Lower leg skin (tissue), 4 donors: ENCODE data around the gene LRRC27. TPM values are rescaled to one million over a fixed set of nuclear protein-coding genes. Genes with fewer than 3 reads are reported as not detected.

ENCODE experiments used
- DNase-seq, 2 donors: peaks; one replicate each; pipeline ENCODE4 v3.0.0-alpha.2; 2019; ENCODE audit warnings: low spot score in 2 of 2
- H3K4me3 ChIP-seq: fragments of 200-600 bp; sonication (generic); 2 replicates; pipeline ENCODE4 v1.5.1; 2017; ENCODE audit warnings: mild to moderate bottlenecking, low read depth; ENCODE audit not compliant: poor library complexity, severe bottlenecking
- POLR2A ChIP-seq, 2 donors: fragments of 450-650 bp; IDR thresholded peaks; one replicate each; pipeline ENCODE4 v1.6.1; 2016 to 2017; ENCODE audit warnings: antibody characterized with exemption in 2 of 2, mild to moderate bottlenecking in 1 of 2, moderate library complexity in 1 of 2
- WGBS, 2 donors: methylation state at CpG; one replicate each; pipeline ENCODE4 v1.1.5; 2018; 5-methylcytosine and 5-hydroxymethylcytosine counted together
- intact Hi-C: fragments of 100-400 bp; cut with DNase I; formaldehyde crosslinking; loops from one replicate; pipeline ENCODE4 v1.15.0; 2023; ENCODE audit warnings: low total_unique reads
- total RNA-seq, 4 donors: library from RNA; depleted of rRNA; stranded (reverse); fragments of >200 nt; gene quantifications; one replicate each; pipeline ENCODE4 v1.1.0, GENCODE V29; 2016
- TF ChIP-seq, protein P1 (sequence below), 3 donors: fragments of 450-650 bp; IDR thresholded peaks; one replicate each; pipeline ENCODE4 v1.5.1; 2016; ENCODE audit warnings: antibody characterized with exemption in 3 of 3, mild to moderate bottlenecking in 3 of 3, moderate library complexity in 2 of 3

The LRRC27 gene
- total RNA-seq, 4 donors from 2014 or later, result 3.1 to 11.3 (median 8.5) TPM

DNA sequence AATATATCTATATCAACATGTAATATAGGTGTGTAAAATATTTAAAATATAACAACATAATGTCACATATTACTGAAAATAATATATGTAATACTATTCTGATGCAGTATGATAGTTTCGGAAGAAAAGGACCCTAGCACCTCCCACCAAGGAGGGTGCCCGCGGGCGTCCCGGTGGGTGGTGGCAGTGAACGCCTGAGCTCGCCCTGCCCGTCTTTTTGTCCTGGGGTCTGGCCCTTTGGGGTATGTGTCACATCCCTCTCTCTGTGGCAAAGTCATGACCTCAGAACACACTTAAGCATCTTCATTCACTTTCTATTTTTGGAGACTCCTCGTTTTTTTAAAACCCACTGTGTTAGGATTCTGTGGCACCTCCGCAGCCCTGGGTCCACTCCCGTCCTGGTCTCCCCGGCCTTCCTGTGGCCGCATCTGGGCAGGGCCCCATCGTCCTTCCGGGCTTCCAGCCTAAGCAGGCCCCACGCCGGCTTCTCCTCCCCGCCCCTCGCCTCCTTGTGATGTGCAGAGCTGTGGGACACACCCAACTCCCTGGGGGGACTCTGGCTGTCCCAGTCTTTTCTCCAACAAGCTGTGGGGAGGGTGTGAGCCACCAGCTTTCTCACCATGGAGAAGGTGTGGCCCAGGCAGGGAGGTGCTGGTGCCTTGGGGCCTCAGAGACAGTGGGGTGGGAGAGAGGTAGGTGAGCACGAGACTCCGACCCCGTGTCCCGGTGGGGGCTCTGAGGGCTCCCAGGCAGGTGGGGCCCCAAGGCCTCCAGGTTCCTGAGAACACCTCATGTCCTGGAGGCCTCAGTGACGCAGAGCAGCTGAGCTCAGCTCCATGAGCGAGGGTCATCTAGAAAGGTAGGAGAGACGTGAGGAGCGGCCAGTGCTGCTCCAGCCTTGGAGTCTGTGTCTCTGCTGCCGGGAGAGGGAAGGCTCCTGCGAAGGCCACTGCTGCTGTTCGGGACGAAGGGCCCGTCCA lies 81.5 kb downstream of the LRRC27 start:
- intact Hi-C loops, result no loop called here
- TF ChIP-seq, protein P1, sequence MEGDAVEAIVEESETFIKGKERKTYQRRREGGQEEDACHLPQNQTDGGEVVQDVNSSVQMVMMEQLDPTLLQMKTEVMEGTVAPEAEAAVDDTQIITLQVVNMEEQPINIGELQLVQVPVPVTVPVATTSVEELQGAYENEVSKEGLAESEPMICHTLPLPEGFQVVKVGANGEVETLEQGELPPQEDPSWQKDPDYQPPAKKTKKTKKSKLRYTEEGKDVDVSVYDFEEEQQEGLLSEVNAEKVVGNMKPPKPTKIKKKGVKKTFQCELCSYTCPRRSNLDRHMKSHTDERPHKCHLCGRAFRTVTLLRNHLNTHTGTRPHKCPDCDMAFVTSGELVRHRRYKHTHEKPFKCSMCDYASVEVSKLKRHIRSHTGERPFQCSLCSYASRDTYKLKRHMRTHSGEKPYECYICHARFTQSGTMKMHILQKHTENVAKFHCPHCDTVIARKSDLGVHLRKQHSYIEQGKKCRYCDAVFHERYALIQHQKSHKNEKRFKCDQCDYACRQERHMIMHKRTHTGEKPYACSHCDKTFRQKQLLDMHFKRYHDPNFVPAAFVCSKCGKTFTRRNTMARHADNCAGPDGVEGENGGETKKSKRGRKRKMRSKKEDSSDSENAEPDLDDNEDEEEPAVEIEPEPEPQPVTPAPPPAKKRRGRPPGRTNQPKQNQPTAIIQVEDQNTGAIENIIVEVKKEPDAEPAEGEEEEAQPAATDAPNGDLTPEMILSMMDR (IDR thresholded peaks at IDR 0.05), result no peak
- no peak for TF ChIP-seq POLR2A (IDR thresholded peaks at IDR 0.05)
- no peak overlapping the region for H3K4me3 ChIP-seq
- 38 to 58% methylated on average over 31 to 32 of the region's 32 CpGs for WGBS, 2 donors
- DNase-seq, result peak; percentile 79 to 94

GRCh38 chr10:132414402-132415016 lies 82.5 kb downstream of the LRRC27 start:
- TF ChIP-seq, protein P1 (IDR thresholded peaks at IDR 0.05), result no peak
- no peak for TF ChIP-seq POLR2A (IDR thresholded peaks at IDR 0.05)
- H3K4me3 ChIP-seq, result no peak overlapping the region
- WGBS, 2 donors, result 92 to 93% methylated on average over 18 to 21 of the region's 21 CpGs
- DNase-seq, result no peak
- intact Hi-C loops, result no loop called here

DNA sequence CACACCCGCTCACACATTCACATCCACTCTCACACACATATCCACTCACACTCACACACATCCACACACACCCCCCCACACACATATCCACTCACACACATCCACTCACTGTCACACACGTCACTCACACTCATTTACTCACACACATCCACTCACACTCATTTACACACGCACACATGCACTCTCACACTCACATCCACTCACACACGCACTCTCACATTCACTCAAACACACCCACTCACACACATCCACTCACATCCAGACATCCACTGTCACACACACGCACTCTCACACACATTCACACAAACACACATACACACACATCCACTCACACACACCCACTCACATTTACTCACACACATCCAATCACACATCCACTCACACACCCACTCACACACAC lies 83.3 kb downstream of the LRRC27 start:
- intact Hi-C loops, result no loop called here
- TF ChIP-seq, protein P1 (IDR thresholded peaks at IDR 0.05), result peak in 1 of 3 donors; percentile 34
- TF ChIP-seq POLR2A (IDR thresholded peaks at IDR 0.05), result no peak

DNA sequence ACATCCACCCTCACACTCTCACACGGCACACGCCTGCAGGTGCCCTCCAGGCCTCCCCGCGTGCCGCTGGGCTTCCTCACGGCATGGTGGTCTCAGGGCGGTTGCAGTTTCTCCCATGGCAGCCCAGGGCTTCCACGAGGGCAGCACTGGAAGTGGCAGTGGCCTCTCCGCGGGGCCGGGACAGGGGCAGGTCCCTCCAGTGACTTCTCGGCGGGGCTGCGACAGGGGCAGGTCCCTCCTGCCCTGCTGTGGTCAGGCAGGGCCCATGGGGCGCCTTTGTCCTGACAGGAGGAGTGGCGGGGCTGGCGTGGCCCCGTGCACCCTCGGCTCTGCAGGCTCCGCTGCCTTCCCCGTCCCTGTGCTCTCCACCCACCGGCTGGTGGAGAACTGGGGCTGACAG lies 84.0 kb downstream of the LRRC27 start:
- TF ChIP-seq POLR2A (IDR thresholded peaks at IDR 0.05), result no peak
- TF ChIP-seq, protein P1 (IDR thresholded peaks at IDR 0.05), result no peak
- no peak for DNase-seq
- intact Hi-C loops, result no loop called here
- no peak overlapping the region for H3K4me3 ChIP-seq
- WGBS, 2 donors, result 93 to 96% methylated on average over 22 of the region's 22 CpGs

More for the DNA sequence above, 83.3 kb downstream of the LRRC27 start:
- WGBS, 2 donors, result 86 to 94% methylated on average over 5 of the region's 5 CpGs
- DNase-seq, result no peak
- no peak overlapping the region for H3K4me3 ChIP-seq

- WGBS, 2 donors, result 87 to 88% methylated on average over 20 to 26 of the region's 32 CpGs
- TF ChIP-seq POLR2A (IDR thresholded peaks at IDR 0.05), result no peak
- intact Hi-C loops, result no loop called here
- no peak overlapping the region for H3K4me3 ChIP-seq
- no peak for DNase-seq
Observed at GRCh38 chr10:132416566-132417256, 84.7 kb downstream of the LRRC27 start.
